ENCODE data around the gene DENND1A. TPM values are rescaled to one million over a fixed set of nuclear protein-coding genes. Genes with fewer than 3 reads are reported as not detected.

Gene DENND1A
- total RNA-seq, 1 donor from 2014 or later: 48.1 TPM

GRCh38 chr9:123605286-123605685, 324.6 kb downstream of the DENND1A start:
- Histone ChIP-seq H3K9me3 (ENCODE audit: low read depth) (no peaks in the 10 kb centered on the region), H4K20me1 (ENCODE audit: low read depth) (no peaks in the 10 kb centered on the region), H3K4me1 (peaks cover 6% of the 10 kb centered on the region), H3K4me2 (no peak overlapping the region), H3K4me3 (no peak overlapping the region), H2AFZ (replicated peaks) (no peak overlapping the region), H3K27me3 (no peaks in the 10 kb centered on the region), H3K27ac (no peak overlapping the region), H3F3A (ENCODE audit: low read depth) (no peaks in the 10 kb centered on the region), H3K9ac (no peak overlapping the region), H3K79me2 (ENCODE audit: low read depth) (no peaks in the 10 kb centered on the region), H3K36me3 (no peaks in the 10 kb centered on the region)
- peaks cover 2% of the 10 kb centered on the region for H3K4me1 Mint-ChIP-seq
- no peak overlapping the region for H3K27ac Mint-ChIP-seq
- peaks cover 3% of the 10 kb centered on the region for H3K27me3 Mint-ChIP-seq (ENCODE audit: insufficient read depth, low read depth)
- no peaks in the 10 kb centered on the region for H3K36me3 Mint-ChIP-seq
- TF ChIP-seq CTCF (IDR thresholded peaks at IDR 0.05) (no peak), EZH2phosphoT487 (IDR thresholded peaks at IDR 0.05) (no peak), EZH2 (IDR thresholded peaks at IDR 0.05) (no peak)
- H3K9me3 Mint-ChIP-seq: no peaks in the 10 kb centered on the region
- no peak overlapping the region for H3K4me3 Mint-ChIP-seq
- DNase-seq (ENCODE audit: low spot score): no peak

- Mint-ChIP-seq H3K4me1 (peaks cover 2% of the 10 kb centered on the region), H3K27me3 (ENCODE audit: insufficient read depth, low read depth) (peaks cover 3% of the 10 kb centered on the region), H3K4me3 (no peak overlapping the region), H3K36me3 (no peaks in the 10 kb centered on the region), H3K27ac (no peak overlapping the region), H3K9me3 (no peaks in the 10 kb centered on the region)
- no peaks in the 10 kb centered on the region for H4K20me1 ChIP-seq (ENCODE audit: low read depth)
- no peak overlapping the region for H2AFZ ChIP-seq (replicated peaks)
- DNase-seq (ENCODE audit: low spot score): no peak
- no peak overlapping the region for H3K27ac ChIP-seq
- no peak overlapping the region for H3K4me3 ChIP-seq
- peaks cover 6% of the 10 kb centered on the region for H3K4me1 ChIP-seq
- no peaks in the 10 kb centered on the region for H3K79me2 ChIP-seq (ENCODE audit: low read depth)
- no peaks in the 10 kb centered on the region for H3F3A ChIP-seq (ENCODE audit: low read depth)
- TF ChIP-seq CTCF (IDR thresholded peaks at IDR 0.05) (no peak), EZH2phosphoT487 (IDR thresholded peaks at IDR 0.05) (no peak)
- H3K36me3 ChIP-seq: no peaks in the 10 kb centered on the region
- H3K27me3 ChIP-seq: no peaks in the 10 kb centered on the region
- H3K9me3 ChIP-seq (ENCODE audit: low read depth): no peaks in the 10 kb centered on the region
- no peak overlapping the region for H3K9ac ChIP-seq
- H3K4me2 ChIP-seq: no peak overlapping the region
These were observed 325.1 kb downstream of the DENND1A start for GRCh38 chr9:123604861-123605260.

- peaks cover 5% of the 10 kb centered on the region for H3K27me3 Mint-ChIP-seq (ENCODE audit: insufficient read depth, low read depth)
- Histone ChIP-seq H3K79me2 (ENCODE audit: low read depth) (no peaks in the 10 kb centered on the region), H3K27me3 (no peaks in the 10 kb centered on the region), H3K36me3 (no peaks in the 10 kb centered on the region), H3K4me1 (peaks cover 17% of the 10 kb centered on the region), H3K27ac (no peak overlapping the region), H3K9me3 (ENCODE audit: low read depth) (no peaks in the 10 kb centered on the region), H3K4me2 (no peak overlapping the region), H2AFZ (replicated peaks) (no peak overlapping the region), H4K20me1 (ENCODE audit: low read depth) (no peaks in the 10 kb centered on the region), H3F3A (ENCODE audit: low read depth) (no peaks in the 10 kb centered on the region), H3K9ac (no peak overlapping the region), H3K4me3 (no peak overlapping the region)
- no peaks in the 10 kb centered on the region for H3K9me3 Mint-ChIP-seq
- no peak for DNase-seq (ENCODE audit: low spot score)
- H3K27ac Mint-ChIP-seq: no peak overlapping the region
- TF ChIP-seq EZH2 (IDR thresholded peaks at IDR 0.05) (no peak), CTCF (IDR thresholded peaks at IDR 0.05) (no peak), EZH2phosphoT487 (IDR thresholded peaks at IDR 0.05) (no peak)
- H3K36me3 Mint-ChIP-seq: no peaks in the 10 kb centered on the region
- no peak overlapping the region for H3K4me3 Mint-ChIP-seq
- H3K4me1 Mint-ChIP-seq: peaks cover 15% of the 10 kb centered on the region
These were observed 328.1 kb downstream of the DENND1A start for GRCh38 chr9:123601828-123602227.
